ENCODE results near the gene RELN.
"Not testable (repeated sequence)": the region's sequence is repeated elsewhere in the genome, so short reads cannot be mapped to it uniquely, and the experiment has no call there.

Gene RELN

DNA sequence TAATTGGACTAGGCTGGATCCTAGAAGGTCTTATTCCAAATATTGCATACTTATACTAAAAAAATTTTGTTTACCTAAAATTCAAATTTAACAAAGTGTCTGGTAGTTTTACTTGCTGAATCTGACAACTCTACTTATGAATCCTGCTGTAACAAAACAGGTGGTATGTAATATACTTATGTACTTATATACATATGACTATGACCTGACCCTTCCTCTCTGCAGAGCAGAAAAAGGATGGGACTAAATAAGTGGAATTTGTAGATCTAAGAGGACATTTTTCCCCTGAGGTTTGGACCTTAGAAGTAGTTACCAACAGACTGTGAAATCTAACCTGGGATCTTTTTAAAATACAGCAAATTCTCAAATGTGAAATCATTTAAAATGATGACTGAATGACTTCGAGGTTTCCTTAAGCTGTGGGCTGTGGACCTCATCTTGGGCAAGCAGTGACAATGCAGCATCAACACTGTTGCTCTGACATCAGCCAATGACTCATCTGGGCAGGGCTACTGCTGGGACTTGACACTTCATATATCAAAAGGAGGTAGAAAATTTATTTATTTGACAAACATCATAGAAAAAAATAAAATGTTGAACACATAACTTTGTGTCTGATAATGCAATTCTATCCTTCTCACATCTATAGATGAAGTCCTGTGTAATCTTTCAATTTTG is 73.6 kb downstream of the RELN start:
- no peak overlapping the region for H3K27ac ChIP-seq (ENCODE audit: low read length, poor library complexity, severe bottlenecking)
- H2AK5ac ChIP-seq (ENCODE audit: low read length, severe bottlenecking), result no peak overlapping the region
- H2BK5ac ChIP-seq (ENCODE audit: low read depth, low read length, poor library complexity, severe bottlenecking), result no peak overlapping the region
- H3K4me1 ChIP-seq (ENCODE audit: control insufficient read depth, insufficient read depth, low read depth, low read length), result no peaks in the 10 kb centered on the region
- H3K23ac ChIP-seq (ENCODE audit: low read length in 2 of 2), result no peak overlapping the region
- H4K8ac ChIP-seq (ENCODE audit: low read length), result no peak overlapping the region
- 50% methylated on average over 1 of the region's 1 CpG for WGBS
- no peak overlapping the region for H3K18ac ChIP-seq (ENCODE audit: low read depth in 1 of 2, low read length in 2 of 2)
- no peaks in the 10 kb centered on the region for H3K79me1 ChIP-seq (replicated peaks; ENCODE audit: low read length, poor library complexity, severe bottlenecking)
- no peak overlapping the region for H2BK12ac ChIP-seq (ENCODE audit: low read length in 2 of 2)
- no peak for DNase-seq
- no peak overlapping the region for H3K4me2 ChIP-seq (ENCODE audit: low read length, poor library complexity, severe bottlenecking)
- H3K27me3 ChIP-seq (ENCODE audit: control insufficient read depth in 1 of 2, insufficient read depth in 1 of 2, low read length in 2 of 2), result no peaks in the 10 kb centered on the region
- no peak overlapping the region for H3K4me3 ChIP-seq (ENCODE audit: insufficient read depth in 1 of 2, low read depth in 1 of 2, low read length in 2 of 2)
- no peaks in the 10 kb centered on the region for H3K36me3 ChIP-seq (ENCODE audit: control insufficient read depth in 1 of 2, insufficient read depth in 2 of 2, low read depth in 1 of 2, low read length in 2 of 2)
- H4K91ac ChIP-seq (ENCODE audit: low read length), result no peak overlapping the region
- no peak overlapping the region for H2BK120ac ChIP-seq (ENCODE audit: low read depth, low read length)
- H3K9me3 ChIP-seq (ENCODE audit: control insufficient read depth, low read length), result no peaks in the 10 kb centered on the region
- no peak overlapping the region for H2AFZ ChIP-seq (ENCODE audit: low read depth, low read length)
- no peak overlapping the region for H3K9ac ChIP-seq (ENCODE audit: low read length)
- H2BK15ac ChIP-seq (ENCODE audit: low read depth, poor library complexity, severe bottlenecking), result no peak overlapping the region
- H3K4ac ChIP-seq (ENCODE audit: low read depth in 1 of 2, low read length in 2 of 2), result no peak overlapping the region
- no peak overlapping the region for H3K14ac ChIP-seq (ENCODE audit: low read length in 2 of 2)

DNA sequence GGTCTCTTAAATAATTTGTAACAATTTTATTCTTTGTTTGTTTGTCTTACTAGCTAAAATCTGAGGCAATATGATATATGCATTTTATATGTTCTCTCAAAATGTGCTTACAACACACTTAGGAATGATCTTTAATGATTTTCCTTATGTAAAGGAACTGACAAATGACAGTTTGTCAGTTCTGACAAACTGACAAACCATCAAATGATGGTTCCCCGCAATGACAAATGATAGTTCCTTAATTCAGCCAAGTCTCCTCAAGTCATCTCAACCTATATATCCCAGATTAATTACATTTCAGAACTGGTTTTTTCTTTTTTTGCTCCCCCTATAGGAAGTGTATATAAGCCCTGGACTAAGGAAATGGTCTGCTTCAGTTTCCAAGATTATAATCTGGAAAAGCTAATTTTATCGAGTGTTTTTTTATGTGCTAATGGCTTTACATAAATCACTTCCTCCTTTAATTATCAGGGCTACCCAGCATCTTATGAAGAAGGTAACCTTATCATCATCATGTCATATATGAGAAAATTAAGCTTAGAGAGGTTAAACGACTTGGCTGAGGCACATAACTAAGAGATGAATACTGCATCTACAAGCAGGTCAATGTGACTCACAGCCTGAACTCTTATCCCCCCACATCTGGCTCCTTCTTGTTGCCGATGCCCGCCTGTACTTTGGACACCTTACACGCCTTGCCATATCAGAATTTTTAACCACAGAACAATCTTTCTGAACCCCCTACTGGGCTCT is 75.1 kb downstream of the RELN start:
- no peak overlapping the region for H3K4me2 ChIP-seq (ENCODE audit: low read length, poor library complexity, severe bottlenecking)
- H3K9ac ChIP-seq (ENCODE audit: low read length), result no peak overlapping the region
- no peak overlapping the region for H2BK120ac ChIP-seq (ENCODE audit: low read depth, low read length)
- H4K8ac ChIP-seq (ENCODE audit: low read length), result no peak overlapping the region
- no peak overlapping the region for H2BK12ac ChIP-seq (ENCODE audit: low read length in 2 of 2)
- no peaks in the 10 kb centered on the region for H3K27me3 ChIP-seq (ENCODE audit: control insufficient read depth in 1 of 2, insufficient read depth in 1 of 2, low read length in 2 of 2)
- H3K36me3 ChIP-seq (ENCODE audit: control insufficient read depth in 1 of 2, insufficient read depth in 2 of 2, low read depth in 1 of 2, low read length in 2 of 2), result no peaks in the 10 kb centered on the region
- no peak overlapping the region for H3K23ac ChIP-seq (ENCODE audit: low read length in 2 of 2)
- no peak overlapping the region for H3K18ac ChIP-seq (ENCODE audit: low read depth in 1 of 2, low read length in 2 of 2)
- no peak overlapping the region for H2BK15ac ChIP-seq (ENCODE audit: low read depth, poor library complexity, severe bottlenecking)
- no peaks in the 10 kb centered on the region for H3K4me1 ChIP-seq (ENCODE audit: control insufficient read depth, insufficient read depth, low read depth, low read length)
- H3K79me1 ChIP-seq (replicated peaks; ENCODE audit: low read length, poor library complexity, severe bottlenecking), result no peaks in the 10 kb centered on the region
- H3K27ac ChIP-seq (ENCODE audit: low read length, poor library complexity, severe bottlenecking), result no peak overlapping the region
- H3K9me3 ChIP-seq (ENCODE audit: control insufficient read depth, low read length), result no peaks in the 10 kb centered on the region
- no peak overlapping the region for H3K4me3 ChIP-seq (ENCODE audit: insufficient read depth in 1 of 2, low read depth in 1 of 2, low read length in 2 of 2)
- no peak overlapping the region for H2AK5ac ChIP-seq (ENCODE audit: low read length, severe bottlenecking)
- H2BK5ac ChIP-seq (ENCODE audit: low read depth, low read length, poor library complexity, severe bottlenecking), result no peak overlapping the region
- no peak overlapping the region for H3K14ac ChIP-seq (ENCODE audit: low read length in 2 of 2)
- no peak for DNase-seq
- WGBS, result 65% methylated on average over 5 of the region's 6 CpGs
- H4K91ac ChIP-seq (ENCODE audit: low read length), result no peak overlapping the region
- no peak overlapping the region for H3K4ac ChIP-seq (ENCODE audit: low read depth in 1 of 2, low read length in 2 of 2)
- no peak overlapping the region for H2AFZ ChIP-seq (ENCODE audit: low read depth, low read length)

DNA sequence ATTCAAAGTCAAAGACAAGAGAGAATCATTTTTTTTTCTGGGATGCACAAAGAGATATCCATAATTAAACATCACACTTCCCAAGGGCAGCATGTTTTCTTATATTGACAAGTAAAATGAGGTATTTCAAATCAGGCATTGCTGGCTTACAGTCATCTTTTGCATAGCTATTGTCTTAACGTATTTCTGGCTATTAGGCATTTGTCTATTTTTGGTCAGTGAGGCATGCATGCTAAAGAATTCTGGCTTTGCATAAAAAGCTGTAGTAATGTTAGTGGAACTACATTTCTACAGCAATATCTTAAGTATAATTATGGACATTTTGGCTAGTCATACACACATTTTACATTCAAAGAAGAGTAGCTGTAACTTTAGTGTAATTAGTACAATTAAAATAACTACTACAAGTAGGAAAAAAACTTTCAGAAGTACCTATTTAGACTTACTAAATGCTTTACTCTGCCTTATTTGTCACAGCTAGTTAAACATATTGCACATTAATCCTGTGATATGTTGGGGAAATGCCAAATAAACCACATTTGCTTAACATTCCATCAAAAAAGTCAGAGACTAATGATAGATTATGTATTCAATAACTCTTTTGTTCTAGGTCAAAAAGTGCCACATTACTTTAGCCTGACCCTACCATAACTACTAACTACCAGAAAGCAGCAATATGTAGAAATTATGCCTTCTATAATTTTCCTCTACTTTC is 76.4 kb downstream of the RELN start:
- Histone ChIP-seq H2BK15ac (ENCODE audit: low read depth, poor library complexity, severe bottlenecking) (no peak overlapping the region), H3K36me3 (ENCODE audit: control insufficient read depth in 1 of 2, insufficient read depth in 2 of 2, low read depth in 1 of 2, low read length in 2 of 2) (no peaks in the 10 kb centered on the region), H3K9ac (ENCODE audit: low read length) (no peak overlapping the region), H3K27ac (ENCODE audit: low read length, poor library complexity, severe bottlenecking) (no peak overlapping the region), H2AFZ (ENCODE audit: low read depth, low read length) (no peak overlapping the region), H2BK12ac (ENCODE audit: low read length in 2 of 2) (no peak overlapping the region), H4K8ac (ENCODE audit: low read length) (no peak overlapping the region), H2BK120ac (ENCODE audit: low read depth, low read length) (no peak overlapping the region), H3K14ac (ENCODE audit: low read length in 2 of 2) (no peak overlapping the region), H4K91ac (ENCODE audit: low read length) (no peak overlapping the region), H3K27me3 (ENCODE audit: control insufficient read depth in 1 of 2, insufficient read depth in 1 of 2, low read length in 2 of 2) (no peaks in the 10 kb centered on the region), H3K9me3 (ENCODE audit: control insufficient read depth, low read length) (no peaks in the 10 kb centered on the region), H2AK5ac (ENCODE audit: low read length, severe bottlenecking) (no peak overlapping the region), H3K23ac (ENCODE audit: low read length in 2 of 2) (no peak overlapping the region), H3K4me3 (ENCODE audit: insufficient read depth in 1 of 2, low read depth in 1 of 2, low read length in 2 of 2) (no peak overlapping the region), H2BK5ac (ENCODE audit: low read depth, low read length, poor library complexity, severe bottlenecking) (no peak overlapping the region), H3K4me1 (ENCODE audit: control insufficient read depth, insufficient read depth, low read depth, low read length) (no peaks in the 10 kb centered on the region), H3K4ac (ENCODE audit: low read depth in 1 of 2, low read length in 2 of 2) (no peak overlapping the region), H3K18ac (ENCODE audit: low read depth in 1 of 2, low read length in 2 of 2) (no peak overlapping the region), H3K79me1 (replicated peaks; ENCODE audit: low read length, poor library complexity, severe bottlenecking) (no peaks in the 10 kb centered on the region), H3K4me2 (ENCODE audit: low read length, poor library complexity, severe bottlenecking) (no peak overlapping the region)
- DNase-seq, result no peak
- WGBS, result 50% methylated on average over 1 of the region's 1 CpG

DNA sequence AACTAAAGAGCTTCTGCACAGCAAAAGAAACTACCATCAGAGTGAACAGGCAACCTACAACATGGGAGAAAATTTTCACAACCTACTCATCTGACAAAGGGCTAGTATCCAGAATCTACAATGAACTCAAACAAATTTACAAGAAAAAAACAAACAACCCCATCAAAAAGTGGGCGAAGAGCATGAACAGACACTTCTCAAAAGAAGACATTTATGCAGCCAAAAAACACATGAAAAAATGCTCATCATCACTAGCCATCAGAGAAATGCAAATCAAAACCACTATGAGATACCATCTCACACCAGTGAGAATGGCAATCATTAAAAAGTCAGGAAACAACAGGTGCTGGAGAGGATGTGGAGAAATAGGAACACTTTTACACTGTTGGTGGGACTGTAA is 78.4 kb downstream of the RELN start:
- not testable (repeated sequence) for H3K9me3 ChIP-seq (ENCODE audit: control insufficient read depth, low read length); H2BK5ac ChIP-seq (ENCODE audit: low read depth, low read length, poor library complexity, severe bottlenecking); H4K91ac ChIP-seq (ENCODE audit: low read length); H3K4me1 ChIP-seq (ENCODE audit: control insufficient read depth, insufficient read depth, low read depth, low read length); DNase-seq; H2AFZ ChIP-seq (ENCODE audit: low read depth, low read length); H3K4ac ChIP-seq (ENCODE audit: low read depth in 1 of 2, low read length in 2 of 2); H4K8ac ChIP-seq (ENCODE audit: low read length); H3K27ac ChIP-seq (ENCODE audit: low read length, poor library complexity, severe bottlenecking); H3K4me2 ChIP-seq (ENCODE audit: low read length, poor library complexity, severe bottlenecking); H2BK15ac ChIP-seq (ENCODE audit: low read depth, poor library complexity, severe bottlenecking); H2AK5ac ChIP-seq (ENCODE audit: low read length, severe bottlenecking); H2BK12ac ChIP-seq (ENCODE audit: low read length in 2 of 2); H2BK120ac ChIP-seq (ENCODE audit: low read depth, low read length); H3K18ac ChIP-seq (ENCODE audit: low read depth in 1 of 2, low read length in 2 of 2); H3K4me3 ChIP-seq (ENCODE audit: insufficient read depth in 1 of 2, low read depth in 1 of 2, low read length in 2 of 2); H3K27me3 ChIP-seq (ENCODE audit: control insufficient read depth in 1 of 2, insufficient read depth in 1 of 2, low read length in 2 of 2); H3K9ac ChIP-seq (ENCODE audit: low read length); H3K23ac ChIP-seq (ENCODE audit: low read length in 2 of 2); H3K14ac ChIP-seq (ENCODE audit: low read length in 2 of 2); H3K36me3 ChIP-seq (ENCODE audit: control insufficient read depth in 1 of 2, insufficient read depth in 2 of 2, low read depth in 1 of 2, low read length in 2 of 2); H3K79me1 ChIP-seq (replicated peaks; ENCODE audit: low read length, poor library complexity, severe bottlenecking)
- WGBS, result no CpG with 5 or more reads among the region's 1 CpG

Data from mesenchymal stem cell (in vitro differentiated cells and primary cell).